T-helper 1 cell (primary cell): ENCODE measurements around the gene MMAA.
A peak's percentile ranks its signal among the peaks of the same experiment; 100 is the strongest.
"Not testable (repeated sequence)": the region's sequence is repeated elsewhere in the genome, so short reads cannot be mapped to it uniquely, and the experiment has no call there.

Experiments used
- DNase-seq, 5 donors: peaks; one replicate each; pipeline ENCODE4 v3.0.0-alpha.2; 2012 to 2020
- total RNA-seq, 4 donors: gene quantifications; one replicate each; lab custom pipeline; 2026; lab: John Stamatoyannopoulos, UW

MMAA gene
- total RNA-seq: 6.2 to 10.2 (median 8.6) reads per million in 4 donors

- DNase-seq: peak; percentile 88 to 94 (median 92)
These were observed at the start of gene MMAA for GRCh38 chr4:145618932-145619638. Gene MMAA, plus strand, starts transcription at chr4:145619385. Its CDS starts 19,755 bp downstream, at chr4:145639140.

- not testable (repeated sequence) for DNase-seq
These were observed 44.6 kb upstream of the MMAA start for GRCh38 chr4:145574546-145574945.

- DNase-seq: no peak
These were observed 38.3 kb upstream of the MMAA start for GRCh38 chr4:145580906-145581305.

GRCh38 chr4:145583191-145584055 lies 35.8 kb upstream of the MMAA start:
- no peak for DNase-seq

- DNase-seq: no peak
These were observed 32.0 kb upstream of the MMAA start for GRCh38 chr4:145587088-145587754.

- not testable (repeated sequence) for DNase-seq
These were observed 29.8 kb upstream of the MMAA start for GRCh38 chr4:145589381-145589780.

- DNase-seq: no peak
These were observed 29.1 kb upstream of the MMAA start for GRCh38 chr4:145589916-145590702.

- DNase-seq: no peak
These were observed 16.9 kb upstream of the MMAA start for GRCh38 chr4:145602129-145602760.

GRCh38 chr4:145605941-145606340 lies 13.2 kb upstream of the MMAA start:
- no peak for DNase-seq

GRCh38 chr4:145609481-145610427 lies 9.4 kb upstream of the MMAA start:
- peak in 4 of 5 donors; percentile 6 to 63 (median 26) for DNase-seq

- no peak for DNase-seq
These were observed 5.5 kb upstream of the MMAA start for GRCh38 chr4:145613566-145614232.

GRCh38 chr4:145614233-145614610 lies 5.0 kb upstream of the MMAA start:
- no peak for DNase-seq

GRCh38 chr4:145618210-145618931 lies 814 bp upstream of the MMAA start:
- DNase-seq: peak in 2 of 5 donors; percentile 13 to 28

- peak in 4 of 5 donors; percentile 13 to 75 (median 30) for DNase-seq
These were observed 433 bp downstream of the MMAA start for GRCh38 chr4:145619639-145619996.

- DNase-seq: not testable (repeated sequence)
These were observed 2.9 kb downstream of the MMAA start for GRCh38 chr4:145622067-145622466.

GRCh38 chr4:145623831-145624230 lies 4.6 kb downstream of the MMAA start:
- peak in 1 of 5 donors; percentile 18 for DNase-seq

GRCh38 chr4:145625677-145626622 lies 6.8 kb downstream of the MMAA start:
- no peak for DNase-seq

GRCh38 chr4:145626623-145626982 lies 7.4 kb downstream of the MMAA start:
- DNase-seq: no peak
